ENCODE data around the gene KDM2A.
"Not testable (repeated sequence)": the region's sequence is repeated elsewhere in the genome, so short reads cannot be mapped to it uniquely, and the experiment has no call there.

KDM2A gene

GRCh38 chr11:67118181-67118766 lies 789 bp upstream of the KDM2A start:
- DNase-seq: peak; percentile 30 to 78 (median 56)

- DNase-seq: peak in 5 of 6 experiments; percentile 8 to 60 (median 15)
Measured at GRCh38 chr11:67119585-67120391, 725 bp downstream of the KDM2A start.

GRCh38 chr11:67120456-67120855 lies 1.4 kb downstream of the KDM2A start:
- no peak for DNase-seq

GRCh38 chr11:67120881-67121710 lies 2.0 kb downstream of the KDM2A start:
- no peak for DNase-seq

GRCh38 chr11:67123801-67124200 lies 4.7 kb downstream of the KDM2A start:
- DNase-seq: not testable (repeated sequence)

- DNase-seq: not testable (repeated sequence)
Measured at GRCh38 chr11:67126243-67126642, 7.2 kb downstream of the KDM2A start.

- DNase-seq: no peak
Measured at GRCh38 chr11:67126986-67127385, 7.9 kb downstream of the KDM2A start.

- not testable (repeated sequence) for DNase-seq
Measured at GRCh38 chr11:67130861-67131260, 11.8 kb downstream of the KDM2A start.

GRCh38 chr11:67136156-67136555 lies 17.1 kb downstream of the KDM2A start:
- DNase-seq: no peak

- DNase-seq: no peak
Measured at GRCh38 chr11:67138922-67139321, 19.9 kb downstream of the KDM2A start.

- DNase-seq: no peak
Measured at GRCh38 chr11:67146516-67147226, 27.6 kb downstream of the KDM2A start.

GRCh38 chr11:67153971-67154370 lies 34.9 kb downstream of the KDM2A start:
- DNase-seq: no peak

GRCh38 chr11:67154726-67155125 lies 35.7 kb downstream of the KDM2A start:
- no peak for DNase-seq

GRCh38 chr11:67157691-67158090 lies 38.6 kb downstream of the KDM2A start:
- no peak for DNase-seq

GRCh38 chr11:67158221-67158620 lies 39.2 kb downstream of the KDM2A start:
- no peak for DNase-seq

GRCh38 chr11:67160045-67160444 lies 41.0 kb downstream of the KDM2A start:
- DNase-seq: no peak

- no peak for DNase-seq
Measured at GRCh38 chr11:67160872-67161783, 42.1 kb downstream of the KDM2A start.

- DNase-seq: no peak
Measured at GRCh38 chr11:67163006-67163405, 43.9 kb downstream of the KDM2A start.

- DNase-seq: no peak
Measured at GRCh38 chr11:67165623-67166022, 46.6 kb downstream of the KDM2A start.

- DNase-seq: no peak
Measured at GRCh38 chr11:67167091-67167490, 48.0 kb downstream of the KDM2A start.

- DNase-seq: no peak
Measured at GRCh38 chr11:67167719-67168118, 48.7 kb downstream of the KDM2A start.

GRCh38 chr11:67168911-67169310 lies 49.8 kb downstream of the KDM2A start:
- DNase-seq: not testable (repeated sequence)
